HUES6 (cell line): ENCODE results near the gene ZNF426.
"Not testable (repeated sequence)": the region's sequence is repeated elsewhere in the genome, so short reads cannot be mapped to it uniquely, and the experiment has no call there.

ENCODE experiments used
- H3K27ac ChIP-seq: 2 replicates; pipeline ENCODE4 v1.7.0; 2013; ENCODE audit warnings: low read depth, mild to moderate bottlenecking, low read length, inconsistent platforms
- H3K27me3 ChIP-seq: 2 replicates; pipeline ENCODE4 v1.6.1; 2013; ENCODE audit warnings: low read length; ENCODE audit not compliant: control insufficient read depth, insufficient read depth
- H3K36me3 ChIP-seq: 2 replicates; pipeline ENCODE4 v1.6.1; 2013; ENCODE audit warnings: low read length; ENCODE audit not compliant: control insufficient read depth, insufficient read depth
- H3K4me1 ChIP-seq: 2 replicates; pipeline ENCODE4 v1.6.1; 2013; ENCODE audit warnings: low read length; ENCODE audit not compliant: control insufficient read depth, insufficient read depth
- H3K4me3 ChIP-seq: 2 replicates; pipeline ENCODE4 v1.5.1; 2013; ENCODE audit warnings: low read depth, low read length
- H3K9ac ChIP-seq: one replicate; pipeline ENCODE4 v1.6.1; 2013; ENCODE audit warnings: mild to moderate bottlenecking, low read length
- H3K9me3 ChIP-seq: 2 replicates; pipeline ENCODE4 v1.6.1; 2013; ENCODE audit warnings: low read depth, low read length; ENCODE audit not compliant: control insufficient read depth, insufficient read depth

Gene ZNF426

GRCh38 chr19:9547870-9548269, 9.4 kb upstream of the ZNF426 start:
- Histone ChIP-seq H3K9me3 (peaks cover 33% of the 10 kb centered on the region), H3K9ac (no peak overlapping the region), H3K36me3 (no peaks in the 10 kb centered on the region), H3K27me3 (no peaks in the 10 kb centered on the region), H3K4me1 (no peaks in the 10 kb centered on the region), H3K4me3 (no peak overlapping the region), H3K27ac (no peak overlapping the region)

- H3K9me3 ChIP-seq, H3K27me3 ChIP-seq, H3K36me3 ChIP-seq, H3K27ac ChIP-seq, H3K9ac ChIP-seq, H3K4me1 ChIP-seq, H3K4me3 ChIP-seq: not testable (repeated sequence)
Measured at GRCh38 chr19:9541281-9541680, 2.8 kb upstream of the ZNF426 start.

DNA sequence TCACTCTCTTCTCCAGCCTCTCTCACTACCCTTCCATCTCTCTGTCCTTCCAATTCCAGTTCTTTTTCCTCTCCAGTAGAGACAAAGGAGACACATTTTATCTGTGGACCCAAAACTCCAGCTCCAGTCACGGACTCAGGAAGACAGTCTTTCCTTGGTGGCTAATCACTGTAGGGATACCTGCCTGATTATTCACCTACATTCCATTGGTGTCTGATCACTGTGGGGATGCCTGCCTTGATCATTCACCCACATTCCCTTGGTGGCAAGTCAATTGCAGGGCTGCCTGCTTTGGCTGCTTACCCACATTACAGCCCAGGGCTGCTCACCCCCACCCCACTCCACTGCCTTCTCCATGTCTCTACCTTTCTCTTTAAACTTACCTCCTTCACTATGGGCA, 1.5 kb upstream of the ZNF426 start:
- H3K4me1 ChIP-seq, H3K9ac ChIP-seq, H3K27ac ChIP-seq, H3K27me3 ChIP-seq, H3K4me3 ChIP-seq: not testable (repeated sequence)
- Histone ChIP-seq H3K9me3 (peaks cover 16% of the 10 kb centered on the region), H3K36me3 (peaks cover 19% of the 10 kb centered on the region)

- Histone ChIP-seq H3K4me3 (peak overlapping the region; percentile 93), H3K9me3 (peaks cover 20% of the 10 kb centered on the region), H3K36me3 (peaks cover 26% of the 10 kb centered on the region), H3K27ac (0 out of 2 replicates have a peak overlapping the region, but pooled peaks have one; percentile 88), H3K9ac (peak overlapping the region; percentile 85)
- not testable (repeated sequence) for H3K27me3 ChIP-seq, H3K4me1 ChIP-seq
Measured at GRCh38 chr19:9539201-9539600, 756 bp upstream of the ZNF426 start.

DNA sequence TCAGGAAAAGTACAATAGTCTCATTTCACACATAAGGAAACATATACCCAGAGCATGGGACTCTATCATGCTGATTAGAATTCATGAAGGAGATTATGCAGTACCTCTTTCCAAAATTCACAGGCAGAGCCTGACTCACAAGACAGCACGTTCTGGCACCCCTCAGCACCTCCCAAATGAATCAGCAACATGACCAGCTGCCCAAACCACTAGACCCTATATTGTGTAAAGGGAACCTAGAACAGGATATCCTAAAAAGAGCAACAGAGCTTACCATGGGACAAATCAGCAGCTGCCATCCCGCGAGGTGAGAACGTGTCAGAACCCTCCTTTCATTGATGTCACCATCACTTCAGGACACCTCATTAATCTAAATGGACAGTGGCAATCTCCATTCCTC, 2.5 kb downstream of the ZNF426 start:
- Histone ChIP-seq H3K27ac (no peak overlapping the region), H3K27me3 (no peaks in the 10 kb centered on the region), H3K36me3 (peaks cover 59% of the 10 kb centered on the region), H3K4me1 (no peaks in the 10 kb centered on the region), H3K4me3 (no peak overlapping the region), H3K9ac (no peak overlapping the region), H3K9me3 (peaks cover 45% of the 10 kb centered on the region)

DNA sequence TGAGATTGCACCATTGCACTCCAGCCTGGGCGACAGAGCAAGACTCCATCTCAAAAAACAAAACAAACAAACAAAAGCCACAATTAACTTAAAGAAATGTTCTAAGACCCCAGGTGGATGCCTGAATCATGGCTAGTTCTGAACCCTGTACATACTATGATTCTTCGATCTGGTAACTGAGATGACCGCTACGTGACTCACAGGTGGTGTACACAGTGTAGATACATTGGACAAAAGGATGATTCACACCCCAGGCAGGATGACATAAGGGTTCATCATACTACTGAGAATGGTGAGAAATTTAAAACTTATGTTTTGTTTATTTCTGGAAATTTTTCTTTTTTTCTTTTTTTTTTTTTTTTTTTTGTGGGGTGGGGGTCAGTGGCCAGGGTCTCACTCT, 6.5 kb downstream of the ZNF426 start:
- no peaks in the 10 kb centered on the region for H3K4me1 ChIP-seq
- H3K36me3 ChIP-seq: peaks cover 99% of the 10 kb centered on the region
- H3K27ac ChIP-seq: no peak overlapping the region
- no peak overlapping the region for H3K4me3 ChIP-seq
- peaks cover 83% of the 10 kb centered on the region for H3K9me3 ChIP-seq
- H3K9ac ChIP-seq: no peak overlapping the region
- no peaks in the 10 kb centered on the region for H3K27me3 ChIP-seq

DNA sequence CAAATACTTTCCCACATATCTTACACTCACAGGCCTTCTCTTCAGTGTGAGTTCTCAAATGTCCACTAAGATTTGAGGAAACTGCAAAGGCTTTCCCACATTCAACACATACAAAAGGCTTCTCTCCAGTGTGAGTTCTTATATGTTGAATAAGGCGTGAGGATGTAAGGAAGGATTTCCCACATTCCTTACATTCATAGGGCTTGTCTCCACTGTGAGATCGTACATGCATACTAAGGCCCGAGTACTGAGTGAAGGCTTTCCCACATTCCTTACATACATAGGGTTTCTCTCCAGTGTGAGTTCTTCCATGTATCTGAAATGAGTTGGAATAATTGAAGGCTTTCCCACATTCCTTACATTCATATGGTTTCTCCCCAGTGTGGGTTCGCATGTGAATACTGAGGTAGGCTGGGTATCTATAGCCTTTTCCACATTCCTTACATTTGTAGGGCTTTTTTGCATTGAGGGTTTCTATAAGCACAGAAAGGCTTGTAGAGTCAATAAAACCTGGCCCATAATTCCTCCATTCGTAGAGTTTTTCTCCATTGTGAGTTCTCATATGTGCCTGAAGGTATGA, 9.6 kb downstream of the ZNF426 start:
- Histone ChIP-seq H3K27ac (no peak overlapping the region), H3K9me3 (peaks cover 89% of the 10 kb centered on the region), H3K4me3 (no peak overlapping the region)

DNA sequence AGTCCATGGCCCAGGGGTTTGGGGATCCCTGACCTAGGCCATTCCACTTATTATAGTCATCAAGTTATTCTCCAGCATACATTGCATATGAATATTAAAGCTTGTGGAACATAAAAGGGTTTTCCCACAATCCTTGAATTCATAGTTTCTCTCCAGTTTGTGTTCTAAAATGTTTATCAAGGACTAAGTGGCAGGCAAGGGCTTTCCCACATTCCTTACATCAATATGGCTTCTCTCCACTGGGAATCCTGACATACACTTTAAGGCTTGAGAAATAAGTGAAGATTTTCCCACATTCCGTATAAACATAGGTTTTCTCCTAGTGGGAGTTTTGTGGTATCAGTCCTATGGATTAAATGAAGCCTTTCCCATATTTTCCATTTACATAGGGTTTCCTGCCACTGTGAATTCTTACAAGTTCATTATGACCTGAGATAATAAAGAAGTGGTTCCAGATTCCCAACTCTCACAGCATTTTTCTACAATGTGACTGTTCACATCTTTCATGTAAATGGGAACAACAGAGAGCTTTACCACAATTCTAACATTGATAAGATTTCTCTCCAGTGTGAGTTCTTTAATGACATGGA, 14.5 kb downstream of the ZNF426 start:
- Histone ChIP-seq H3K36me3 (peaks cover 50% of the 10 kb centered on the region), H3K27me3 (no peaks in the 10 kb centered on the region), H3K4me3 (no peak overlapping the region), H3K9me3 (peaks cover 92% of the 10 kb centered on the region), H3K27ac (no peak overlapping the region), H3K4me1 (no peaks in the 10 kb centered on the region), H3K9ac (no peak overlapping the region)

More for the DNA sequence above, 9.6 kb downstream of the ZNF426 start:
- Histone ChIP-seq H3K36me3 (peaks cover 88% of the 10 kb centered on the region), H3K4me1 (no peaks in the 10 kb centered on the region), H3K27me3 (no peaks in the 10 kb centered on the region), H3K9ac (no peak overlapping the region)

DNA sequence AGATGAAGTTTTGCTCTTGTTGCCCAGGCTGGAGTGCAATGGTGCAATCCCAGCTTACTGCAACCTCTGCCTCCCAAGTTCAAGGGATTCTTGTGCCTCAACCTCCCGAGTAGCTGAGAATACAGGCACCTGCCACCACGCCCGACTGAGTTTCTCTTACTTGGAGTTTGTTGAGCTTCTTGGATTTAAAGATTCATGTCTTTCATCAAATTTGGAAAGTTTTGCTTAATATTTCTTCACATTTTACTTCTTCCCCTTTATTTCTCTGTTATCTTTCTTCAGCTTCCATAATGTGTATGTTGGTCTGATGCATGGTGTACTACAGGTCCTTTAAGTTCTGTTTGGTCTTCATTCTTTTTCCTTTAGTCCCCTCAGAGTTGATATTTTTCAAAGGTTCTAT, 31.2 kb downstream of the ZNF426 start:
- H3K9me3 ChIP-seq: peaks cover 76% of the 10 kb centered on the region
- no peak overlapping the region for H3K27ac ChIP-seq

DNA sequence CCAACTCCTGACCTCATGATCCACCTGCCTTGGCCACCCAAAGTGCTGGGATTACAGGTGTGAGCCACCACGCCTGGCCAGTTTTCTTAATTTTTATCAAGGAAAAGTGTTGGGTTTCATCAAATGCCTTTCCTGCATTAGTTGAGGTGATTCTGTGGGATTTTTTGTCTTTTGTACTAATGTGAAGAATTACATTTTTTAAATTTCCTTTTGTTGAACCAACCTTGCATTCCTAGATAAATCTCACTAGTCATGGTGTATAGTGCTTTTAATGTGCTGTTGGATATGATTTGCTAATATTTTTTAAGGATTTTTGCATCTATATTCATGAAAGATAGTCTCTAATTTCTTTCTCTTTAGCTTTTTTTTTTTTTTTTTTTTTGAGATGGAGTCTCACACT, 37.6 kb downstream of the ZNF426 start:
- Histone ChIP-seq H3K36me3 (no peaks in the 10 kb centered on the region), H3K4me1 (no peaks in the 10 kb centered on the region), H3K9ac (no peak overlapping the region), H3K4me3 (no peak overlapping the region), H3K27me3 (no peaks in the 10 kb centered on the region), H3K9me3 (peaks cover 63% of the 10 kb centered on the region), H3K27ac (no peak overlapping the region)

More for the DNA sequence above, 31.2 kb downstream of the ZNF426 start:
- H3K4me1 ChIP-seq: no peaks in the 10 kb centered on the region
- H3K36me3 ChIP-seq: no peaks in the 10 kb centered on the region
- H3K4me3 ChIP-seq: no peak overlapping the region
- H3K9ac ChIP-seq: no peak overlapping the region
- H3K27me3 ChIP-seq: no peaks in the 10 kb centered on the region

DNA sequence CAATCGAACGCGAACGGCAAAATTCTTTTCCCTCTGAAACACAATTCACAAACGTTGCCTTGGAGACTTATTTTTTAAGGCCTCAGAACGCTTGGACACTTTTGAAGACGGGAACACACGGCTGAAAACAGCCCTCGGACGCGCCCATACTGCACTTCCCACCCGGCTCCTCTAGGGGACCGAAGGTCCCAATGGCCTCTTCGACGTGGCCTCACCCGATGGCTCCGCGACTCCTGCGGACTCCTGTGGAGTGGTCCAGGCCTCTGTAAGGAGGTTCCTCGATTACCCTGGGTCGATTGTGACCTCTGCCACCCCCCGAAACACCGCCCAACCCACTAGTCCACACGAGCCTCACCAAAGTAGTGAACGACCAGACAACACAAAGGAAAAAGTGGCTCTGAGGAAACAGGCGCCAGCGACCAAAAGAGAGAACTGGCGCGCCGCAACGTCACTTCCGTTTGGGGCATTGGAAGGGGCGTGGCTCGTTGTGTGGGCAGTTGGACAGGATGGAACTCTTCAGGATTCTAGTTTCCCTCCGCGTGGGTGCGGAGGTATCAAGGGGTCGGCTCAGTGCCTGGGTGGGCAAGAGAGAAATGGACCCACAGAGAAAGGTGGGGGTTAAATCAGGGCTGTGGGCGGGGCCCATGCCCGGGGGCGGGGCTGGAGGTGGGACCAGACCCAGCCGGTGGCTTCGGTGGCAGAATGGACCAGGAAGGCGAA, 40.1 kb downstream of the ZNF426 start, which contains the start of gene ZNF560:
Gene ZNF560, minus strand, starts transcription at position 434 of the 720 bp plus-strand sequence. CDS start 23,303 bp downstream, outside the sequence.
- Histone ChIP-seq H3K4me1 (no peaks in the 10 kb centered on the region), H3K27me3 (no peaks in the 10 kb centered on the region), H3K36me3 (no peaks in the 10 kb centered on the region), H3K4me3 (peak within 1 kb of the TSS; percentile 57; the same call in 1 of the 2 replicates), H3K9me3 (peaks cover 57% of the 10 kb centered on the region), H3K27ac (no peak within 1 kb of the TSS), H3K9ac (no peak within 1 kb of the TSS)
